Kidney (tissue), 14 donors: ENCODE measurements around the gene PRR5L. TPM values are rescaled to one million over a fixed set of nuclear protein-coding genes. Genes with fewer than 3 reads are reported as not detected.

Source experiments
- DNase-seq, 5 donors: peaks; one replicate each; pipeline ENCODE4 v3.0.0-alpha.2; 2013 to 2020
- FAIRE-seq: peaks from 2 replicates; lab custom pipeline; 2012; peaks lifted over from hg19 to GRCh38; lab: Jason Lieb, UNC
- H3K27ac ChIP-seq, 2 donors: one replicate each; pipeline ENCODE4 v1.7.0; 2013; ENCODE audit warnings: low read depth in 2 of 2, low read length in 2 of 2, inconsistent platforms in 1 of 2
- H3K27me3 ChIP-seq: one replicate; pipeline ENCODE4 v1.7.1; 2013; ENCODE audit warnings: low read length, inconsistent platforms; ENCODE audit not compliant: control insufficient read depth, insufficient read depth
- H3K36me3 ChIP-seq, 3 donors: one replicate each; pipeline versions ENCODE4 v1.7.0 to v1.7.1; 2013; ENCODE audit warnings: low read length in 3 of 3, control low read depth in 1 of 3, inconsistent platforms in 1 of 3; ENCODE audit not compliant: insufficient read depth in 3 of 3, control insufficient read depth in 2 of 3
- H3K4me1 ChIP-seq, 3 donors: one replicate each; pipeline versions ENCODE4 v1.7.0 to v1.7.1; 2013; ENCODE audit warnings: low read length in 3 of 3, inconsistent platforms in 1 of 3, low read depth in 1 of 3; ENCODE audit not compliant: control insufficient read depth in 2 of 3, insufficient read depth in 2 of 3
- H3K4me3 ChIP-seq, 3 donors: one replicate each; pipeline versions ENCODE4 v1.7.0 to v1.8.1; 2013; ENCODE audit warnings: low read length in 3 of 3, control low read depth in 1 of 3, inconsistent platforms in 1 of 3
- H3K9ac ChIP-seq, 3 donors: one replicate each; pipeline versions ENCODE4 v1.7.0 to v1.7.1; 2013; ENCODE audit warnings: low read length in 3 of 3, control low read depth in 1 of 3, inconsistent platforms in 1 of 3
- H3K9me3 ChIP-seq, 3 donors: one replicate each; pipeline versions ENCODE4 v1.7.0 to v1.7.1; 2013; ENCODE audit warnings: low read length in 3 of 3, control low read depth in 1 of 3, inconsistent platforms in 1 of 3; ENCODE audit not compliant: control insufficient read depth in 2 of 3, insufficient read depth in 1 of 3
- CTCF ChIP-seq: IDR thresholded peaks from 3 replicates; pipeline ENCODE4 v1.5.1; 2012; ENCODE audit warnings: mild to moderate bottlenecking, moderate library complexity, borderline replicate concordance; ENCODE audit not compliant: insufficient read depth; ENCODE audit errors: extremely low read depth
- intact Hi-C: fragments of 100-400 bp; cut with DNase I; formaldehyde crosslinking; loops from one replicate; pipeline ENCODE4 v1.11.1; 2022
- polyA plus RNA-seq: library from polyadenylated mRNA; stranded (reverse); fragments of 350-450 nt; fragmentation: Illumina TruSeq; extraction: RNeasy Lipid Tissue Mini Kit (QIAGEN cat#74804); gene quantifications from one replicate; pipeline ENCODE4 v1.2.3, GENCODE V29; 2014; ENCODE audit warnings: low read depth, low replicate concordance; ENCODE audit not compliant: insufficient read depth
- total RNA-seq: library from RNA; stranded (reverse); fragmentation: NEBNext Ultra II Directional; extraction: Animal tissue kit (Norgen Biotek cat#: 25700); gene quantifications from one replicate; pipeline ENCODE4 v1.2.1, GENCODE V29; 2021
- donor health status: control.
- donor health status: control.
- donor health status: control.
- donor health status: control.
- donor health status: control.
- donor health status: DM: yes; HTN: yes; CAD: no.
- donor health status: Normal renal cell carcinoma (clear cell type).

The PRR5L gene
- total and polyA plus RNA-seq, 2 donors from 2014 or later, result 6.3 to 17.5 TPM

GRCh38 chr11:36458129-36458915 lies 162.2 kb downstream of the PRR5L start:
- no peak overlapping the region for H3K9ac ChIP-seq
- no peaks in the 10 kb centered on the region for H3K9me3 ChIP-seq
- H3K4me1 ChIP-seq, result peaks cover 0 to 7% (median 0%) of the 10 kb centered on the region in 3 donors
- intact Hi-C loops, result no loop called here
- FAIRE-seq (no peak), DNase-seq (no peak)
- H3K27ac ChIP-seq, result no peak overlapping the region
- no peaks in the 10 kb centered on the region for H3K27me3 ChIP-seq
- no peak overlapping the region for H3K4me3 ChIP-seq
- no peak for TF ChIP-seq CTCF
- H3K36me3 ChIP-seq, result peaks cover 0 to 2% (median 0%) of the 10 kb centered on the region in 3 donors

- Histone ChIP-seq H3K36me3 (peaks cover 0 to 2% (median 0%) of the 10 kb centered on the region in 3 donors), H3K9me3 (no peaks in the 10 kb centered on the region), H3K27me3 (no peaks in the 10 kb centered on the region), H3K9ac (no peak overlapping the region), H3K4me3 (no peak overlapping the region), H3K27ac (no peak overlapping the region), H3K4me1 (peaks cover 0 to 5% (median 0%) of the 10 kb centered on the region in 3 donors)
- TF ChIP-seq CTCF, result no peak
- intact Hi-C loops, result no loop called here
- DNase-seq (no peak), FAIRE-seq (no peak)
Observed at GRCh38 chr11:36459046-36459445, 163.0 kb downstream of the PRR5L start.

- H3K27ac ChIP-seq, result no peak overlapping the region
- peaks cover 0 to 5% (median 0%) of the 10 kb centered on the region in 3 donors for H3K4me1 ChIP-seq
- no peaks in the 10 kb centered on the region for H3K9me3 ChIP-seq
- H3K27me3 ChIP-seq, result no peaks in the 10 kb centered on the region
- H3K4me3 ChIP-seq, result no peak overlapping the region
- intact Hi-C loops, result no loop called here
- DNase-seq, result no peak
- no peak overlapping the region for H3K9ac ChIP-seq
- FAIRE-seq, result no peak
- TF ChIP-seq CTCF, result no peak
- peaks cover 0 to 2% (median 0%) of the 10 kb centered on the region in 3 donors for H3K36me3 ChIP-seq
Observed at GRCh38 chr11:36460220-36460619, 164.1 kb downstream of the PRR5L start.
